Measurements from ENCODE around the gene MTFR1L.
"Not testable (repeated sequence)": the region's sequence is repeated elsewhere in the genome, so short reads cannot be mapped to it uniquely, and the experiment has no call there.

Gene MTFR1L

GRCh38 chr1:25826571-25826970 lies 6.8 kb downstream of the MTFR1L start:
- no peaks in the 10 kb centered on the region for H3K9me3 ChIP-seq (ENCODE audit: control insufficient read depth, low read length)
- H3K36me3 ChIP-seq (ENCODE audit: control insufficient read depth, insufficient read depth, low read length) = peaks cover 18% of the 10 kb centered on the region
- H3K4me3 ChIP-seq (ENCODE audit: insufficient read depth, low read depth, low read length) = no peak overlapping the region
- H3K27me3 ChIP-seq (ENCODE audit: control insufficient read depth, insufficient read depth, low read length, poor library complexity, severe bottlenecking) = peaks cover 5% of the 10 kb centered on the region
- H3K4me1 ChIP-seq (ENCODE audit: control insufficient read depth, insufficient read depth, low read length) = peaks cover under 1% of the 10 kb centered on the region
- H3K27ac ChIP-seq (ENCODE audit: insufficient read depth, low read depth, low read length, poor library complexity, severe bottlenecking) = no peak overlapping the region
- WGBS, 2 experiments = 94 to 96% methylated on average over 10 of the region's 10 CpGs

GRCh38 chr1:25828491-25828890 lies 8.7 kb downstream of the MTFR1L start:
- no peak overlapping the region for H3K27ac ChIP-seq (ENCODE audit: insufficient read depth, low read depth, low read length, poor library complexity, severe bottlenecking)
- H3K36me3 ChIP-seq (ENCODE audit: control insufficient read depth, insufficient read depth, low read length) = peaks cover 32% of the 10 kb centered on the region
- H3K9me3 ChIP-seq (ENCODE audit: control insufficient read depth, low read length) = no peaks in the 10 kb centered on the region
- H3K27me3 ChIP-seq (ENCODE audit: control insufficient read depth, insufficient read depth, low read length, poor library complexity, severe bottlenecking) = no peaks in the 10 kb centered on the region
- H3K4me1 ChIP-seq (ENCODE audit: control insufficient read depth, insufficient read depth, low read length) = no peaks in the 10 kb centered on the region
- WGBS, 2 experiments = 85 to 87% methylated on average over 3 of the region's 3 CpGs
- no peak overlapping the region for H3K4me3 ChIP-seq (ENCODE audit: insufficient read depth, low read depth, low read length)

- Histone ChIP-seq H3K4me3 (ENCODE audit: insufficient read depth, low read depth, low read length) (no peak overlapping the region), H3K9me3 (ENCODE audit: control insufficient read depth, low read length) (no peaks in the 10 kb centered on the region), H3K4me1 (ENCODE audit: control insufficient read depth, insufficient read depth, low read length) (no peaks in the 10 kb centered on the region), H3K36me3 (ENCODE audit: control insufficient read depth, insufficient read depth, low read length) (peaks cover 37% of the 10 kb centered on the region), H3K27me3 (ENCODE audit: control insufficient read depth, insufficient read depth, low read length, poor library complexity, severe bottlenecking) (no peaks in the 10 kb centered on the region), H3K27ac (ENCODE audit: insufficient read depth, low read depth, low read length, poor library complexity, severe bottlenecking) (no peak overlapping the region)
- WGBS, 2 experiments = 77 to 91% methylated on average over 1 of the region's 1 CpG
Observed at GRCh38 chr1:25829046-25829445, 9.3 kb downstream of the MTFR1L start.

- Histone ChIP-seq H3K4me3 (ENCODE audit: insufficient read depth, low read depth, low read length) (no peak overlapping the region), H3K36me3 (ENCODE audit: control insufficient read depth, insufficient read depth, low read length) (peaks cover 37% of the 10 kb centered on the region), H3K4me1 (ENCODE audit: control insufficient read depth, insufficient read depth, low read length) (no peaks in the 10 kb centered on the region), H3K27me3 (ENCODE audit: control insufficient read depth, insufficient read depth, low read length, poor library complexity, severe bottlenecking) (no peaks in the 10 kb centered on the region), H3K27ac (ENCODE audit: insufficient read depth, low read depth, low read length, poor library complexity, severe bottlenecking) (no peak overlapping the region), H3K9me3 (ENCODE audit: control insufficient read depth, low read length) (no peaks in the 10 kb centered on the region)
- 91 to 93% methylated on average over 5 of the region's 5 CpGs for WGBS, 2 experiments
Observed at GRCh38 chr1:25831569-25832196, 11.9 kb downstream of the MTFR1L start.

GRCh38 chr1:25832336-25833037 lies 12.7 kb downstream of the MTFR1L start:
- Histone ChIP-seq H3K4me1 (ENCODE audit: control insufficient read depth, insufficient read depth, low read length) (no peaks in the 10 kb centered on the region), H3K36me3 (ENCODE audit: control insufficient read depth, insufficient read depth, low read length) (peaks cover 34% of the 10 kb centered on the region), H3K4me3 (ENCODE audit: insufficient read depth, low read depth, low read length) (no peak overlapping the region), H3K9me3 (ENCODE audit: control insufficient read depth, low read length) (no peaks in the 10 kb centered on the region), H3K27me3 (ENCODE audit: control insufficient read depth, insufficient read depth, low read length, poor library complexity, severe bottlenecking) (no peaks in the 10 kb centered on the region), H3K27ac (ENCODE audit: insufficient read depth, low read depth, low read length, poor library complexity, severe bottlenecking) (no peak overlapping the region)
- whole genome bisulfite sequencing, 2 experiments = 93 to 98% methylated on average over 6 of the region's 6 CpGs

GRCh38 chr1:25833158-25833557 lies 13.4 kb downstream of the MTFR1L start:
- H3K4me1 ChIP-seq (ENCODE audit: control insufficient read depth, insufficient read depth, low read length) = no peaks in the 10 kb centered on the region
- H3K9me3 ChIP-seq (ENCODE audit: control insufficient read depth, low read length) = no peaks in the 10 kb centered on the region
- H3K27ac ChIP-seq (ENCODE audit: insufficient read depth, low read depth, low read length, poor library complexity, severe bottlenecking) = no peak overlapping the region
- H3K36me3 ChIP-seq (ENCODE audit: control insufficient read depth, insufficient read depth, low read length) = peaks cover 30% of the 10 kb centered on the region
- no peaks in the 10 kb centered on the region for H3K27me3 ChIP-seq (ENCODE audit: control insufficient read depth, insufficient read depth, low read length, poor library complexity, severe bottlenecking)
- 95 to 96% methylated on average over 5 of the region's 5 CpGs for WGBS, 2 experiments
- no peak overlapping the region for H3K4me3 ChIP-seq (ENCODE audit: insufficient read depth, low read depth, low read length)

- H3K4me3 ChIP-seq (ENCODE audit: insufficient read depth, low read depth, low read length) = no peak overlapping the region
- WGBS, 2 experiments = 91 to 92% methylated on average over 3 of the region's 3 CpGs
- H3K9me3 ChIP-seq (ENCODE audit: control insufficient read depth, low read length) = no peaks in the 10 kb centered on the region
- H3K4me1 ChIP-seq (ENCODE audit: control insufficient read depth, insufficient read depth, low read length) = no peaks in the 10 kb centered on the region
- peaks cover 30% of the 10 kb centered on the region for H3K36me3 ChIP-seq (ENCODE audit: control insufficient read depth, insufficient read depth, low read length)
- no peak overlapping the region for H3K27ac ChIP-seq (ENCODE audit: insufficient read depth, low read depth, low read length, poor library complexity, severe bottlenecking)
- no peaks in the 10 kb centered on the region for H3K27me3 ChIP-seq (ENCODE audit: control insufficient read depth, insufficient read depth, low read length, poor library complexity, severe bottlenecking)
Observed at GRCh38 chr1:25834894-25835293, 15.1 kb downstream of the MTFR1L start.

GRCh38 chr1:25836695-25837094 lies 16.9 kb downstream of the MTFR1L start:
- H3K4me1 ChIP-seq (ENCODE audit: control insufficient read depth, insufficient read depth, low read length) = no peaks in the 10 kb centered on the region
- 86 to 88% methylated on average over 2 to 3 of the region's 3 CpGs for WGBS, 2 experiments
- no peak overlapping the region for H3K27ac ChIP-seq (ENCODE audit: insufficient read depth, low read depth, low read length, poor library complexity, severe bottlenecking)
- no peaks in the 10 kb centered on the region for H3K9me3 ChIP-seq (ENCODE audit: control insufficient read depth, low read length)
- no peaks in the 10 kb centered on the region for H3K27me3 ChIP-seq (ENCODE audit: control insufficient read depth, insufficient read depth, low read length, poor library complexity, severe bottlenecking)
- H3K36me3 ChIP-seq (ENCODE audit: control insufficient read depth, insufficient read depth, low read length) = peaks cover 21% of the 10 kb centered on the region
- H3K4me3 ChIP-seq (ENCODE audit: insufficient read depth, low read depth, low read length) = no peak overlapping the region

GRCh38 chr1:25837262-25837875 lies 17.6 kb downstream of the MTFR1L start:
- WGBS, 2 experiments = 89 to 100% methylated on average over 1 of the region's 1 CpG
- Histone ChIP-seq H3K36me3 (ENCODE audit: control insufficient read depth, insufficient read depth, low read length) (peaks cover 17% of the 10 kb centered on the region), H3K27me3 (ENCODE audit: control insufficient read depth, insufficient read depth, low read length, poor library complexity, severe bottlenecking) (no peaks in the 10 kb centered on the region), H3K4me3 (ENCODE audit: insufficient read depth, low read depth, low read length) (no peak overlapping the region), H3K27ac (ENCODE audit: insufficient read depth, low read depth, low read length, poor library complexity, severe bottlenecking) (no peak overlapping the region), H3K9me3 (ENCODE audit: control insufficient read depth, low read length) (no peaks in the 10 kb centered on the region), H3K4me1 (ENCODE audit: control insufficient read depth, insufficient read depth, low read length) (no peaks in the 10 kb centered on the region)

- not testable (repeated sequence) for H3K4me1 ChIP-seq (ENCODE audit: control insufficient read depth, insufficient read depth, low read length); H3K9me3 ChIP-seq (ENCODE audit: control insufficient read depth, low read length); H3K27me3 ChIP-seq (ENCODE audit: control insufficient read depth, insufficient read depth, low read length, poor library complexity, severe bottlenecking); H3K27ac ChIP-seq (ENCODE audit: insufficient read depth, low read depth, low read length, poor library complexity, severe bottlenecking); H3K4me3 ChIP-seq (ENCODE audit: insufficient read depth, low read depth, low read length); H3K36me3 ChIP-seq (ENCODE audit: control insufficient read depth, insufficient read depth, low read length)
- 92 to 97% methylated on average over 4 of the region's 4 CpGs for WGBS, 2 experiments
Observed at GRCh38 chr1:25839808-25840207, 20.1 kb downstream of the MTFR1L start.
